ACHN (cell line): ENCODE results near the gene MACIR.

Experiments
- DNase-seq: peaks from one replicate; pipeline ENCODE4 v3.0.0-alpha.2; 2015
- in situ Hi-C: cut with HindIII; loops from 2 replicates; pipeline ENCODE4 v1.10.0; 2017; ENCODE audit warnings: low sequenced_read_pairs, low pct_ligation_motif_present, low pct_unique_long_range_greater_than_20kb

Gene MACIR

DNA sequence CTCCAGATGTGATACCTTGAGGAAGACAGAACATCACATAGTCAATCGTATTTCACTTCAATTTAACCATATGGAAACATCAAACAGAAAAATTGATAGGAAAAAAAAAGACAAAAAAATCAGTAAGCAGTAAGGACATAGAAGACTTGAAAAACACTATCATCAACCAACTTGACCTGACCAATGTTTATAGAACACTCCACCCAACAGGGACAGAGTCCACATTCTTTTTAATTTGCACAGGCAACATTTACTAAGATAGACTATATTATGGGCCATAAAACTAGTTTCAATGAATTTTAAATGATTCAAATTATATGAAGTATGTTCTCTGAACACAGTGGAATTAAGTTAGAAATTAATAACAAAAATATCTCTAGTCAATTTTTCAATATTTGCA, 20.8 kb upstream of the MACIR start:
- in situ Hi-C loops, result no loop called here

GRCh38 chr5:103243665-103244064, 14.9 kb upstream of the MACIR start:
- no peak for DNase-seq
- in situ Hi-C loops, result no loop called here

More for the DNA sequence above, 20.8 kb upstream of the MACIR start:
- DNase-seq, result no peak

- no peak for DNase-seq
- in situ Hi-C loops, result no loop called here
Measured at GRCh38 chr5:103244398-103244797, 14.2 kb upstream of the MACIR start.

DNA sequence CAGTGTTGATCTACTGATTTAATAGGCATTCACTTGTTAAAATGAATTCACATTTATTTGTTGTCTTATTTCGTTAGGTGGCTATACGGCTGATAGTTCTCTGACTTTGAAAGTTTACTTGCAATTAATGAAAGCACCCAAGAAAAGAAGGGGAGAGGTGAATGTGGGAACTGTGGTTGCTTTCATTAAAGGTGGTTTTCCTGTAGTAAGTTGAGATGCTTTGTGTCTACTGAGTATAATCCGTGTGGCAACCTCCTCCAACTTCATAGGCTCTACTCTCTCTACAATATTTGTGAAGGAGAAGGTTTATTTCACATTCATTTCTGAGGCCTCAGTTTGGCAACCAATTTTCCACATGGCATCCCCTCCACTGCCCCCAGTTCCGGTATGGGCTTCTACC, 12.8 kb upstream of the MACIR start:
- no peak for DNase-seq
- in situ Hi-C loops, result no loop called here

GRCh38 chr5:103247118-103247517, 11.4 kb upstream of the MACIR start:
- in situ Hi-C loops, result no loop called here

DNA sequence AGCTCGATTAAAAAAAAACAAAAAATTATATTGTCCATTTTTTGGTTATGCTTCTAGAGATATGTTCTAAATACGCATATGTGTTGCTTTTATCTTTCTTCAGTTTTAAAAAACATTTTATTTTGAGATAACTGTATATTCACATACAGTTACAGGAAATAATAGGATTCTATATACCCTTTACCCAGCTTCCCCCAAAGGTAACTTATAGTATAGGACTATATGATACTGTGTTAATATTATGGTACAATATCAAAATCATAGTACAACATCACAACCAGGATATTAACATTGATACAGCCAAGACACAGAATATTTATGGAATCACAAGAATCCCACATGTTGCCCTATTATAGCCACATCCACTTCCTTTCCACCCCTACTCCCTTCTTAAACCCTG, 9.5 kb upstream of the MACIR start:
- in situ Hi-C loops, result no loop called here
- DNase-seq, result no peak

More at GRCh38 chr5:103247118-103247517, 11.4 kb upstream of the MACIR start:
- no peak for DNase-seq

DNA sequence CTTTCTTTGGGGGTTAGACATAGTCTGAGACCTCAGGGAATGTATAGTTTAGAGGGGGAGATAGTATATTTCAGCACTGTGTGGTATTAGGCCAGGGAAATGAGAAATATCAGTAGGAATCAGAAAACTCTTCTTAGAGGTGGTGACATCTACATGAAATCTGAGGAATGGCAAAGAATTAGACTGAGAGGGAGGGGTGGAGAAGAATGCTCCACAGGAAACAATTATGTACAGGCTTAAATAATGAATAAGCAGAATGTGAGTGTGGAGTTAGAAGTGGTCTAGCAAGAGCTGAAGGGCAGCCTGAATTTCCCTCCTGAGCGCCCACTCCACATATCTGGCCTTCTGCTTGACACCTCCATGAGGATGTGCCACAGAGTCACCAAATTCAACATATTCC, 3.6 kb upstream of the MACIR start:
- no peak for DNase-seq
- in situ Hi-C loops, result no loop called here

GRCh38 chr5:103255691-103256090, 2.9 kb upstream of the MACIR start:
- in situ Hi-C loops, result no loop called here
- no peak for DNase-seq

- in situ Hi-C loops, result no loop called here
- DNase-seq, result no peak
Measured at GRCh38 chr5:103256178-103256577, 2.4 kb upstream of the MACIR start.

DNA sequence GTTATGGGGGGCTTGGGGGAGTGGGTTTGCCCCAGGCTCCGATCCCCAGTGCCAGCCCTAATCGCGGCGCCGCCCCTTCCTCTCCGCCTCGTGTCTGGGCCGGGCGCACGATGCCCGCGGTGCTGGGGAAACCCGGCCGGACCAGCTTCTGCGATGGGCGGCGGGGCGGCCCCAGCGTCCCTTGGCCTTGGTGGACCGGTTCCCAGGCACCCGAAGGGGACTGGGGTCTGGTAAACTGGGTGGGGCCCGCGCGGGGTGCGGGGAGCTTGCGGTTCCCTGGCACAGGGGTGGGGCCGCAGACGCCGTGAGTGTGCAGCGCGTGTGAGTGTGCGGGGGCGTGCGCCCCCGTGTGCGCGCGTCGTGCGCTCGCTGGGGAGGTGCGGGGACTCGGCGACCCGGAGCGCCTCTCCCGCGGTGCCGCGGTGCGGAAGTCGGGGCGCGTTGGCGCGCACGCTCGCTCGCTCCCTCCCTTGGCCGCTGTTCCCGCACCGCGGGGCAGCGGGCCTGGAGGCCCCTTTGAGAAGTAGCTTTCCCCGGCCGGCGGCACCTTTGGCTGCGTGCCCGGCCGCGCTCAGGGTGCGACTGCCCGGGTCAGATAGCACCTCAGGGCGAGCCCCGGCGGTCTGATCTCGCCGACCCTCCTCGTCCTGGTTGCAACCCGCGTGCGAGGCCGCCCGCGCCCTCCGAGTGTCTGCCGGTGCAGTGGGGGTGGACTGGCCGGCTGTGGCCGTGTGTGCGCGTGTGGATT, 568 bp downstream of the MACIR start:
- in situ Hi-C loops, result no loop called here
- peak; percentile 55 for DNase-seq

- in situ Hi-C loops, result no loop called here
- DNase-seq, result peak; percentile 38
Measured at GRCh38 chr5:103259705-103260355, 1.3 kb downstream of the MACIR start.

DNA sequence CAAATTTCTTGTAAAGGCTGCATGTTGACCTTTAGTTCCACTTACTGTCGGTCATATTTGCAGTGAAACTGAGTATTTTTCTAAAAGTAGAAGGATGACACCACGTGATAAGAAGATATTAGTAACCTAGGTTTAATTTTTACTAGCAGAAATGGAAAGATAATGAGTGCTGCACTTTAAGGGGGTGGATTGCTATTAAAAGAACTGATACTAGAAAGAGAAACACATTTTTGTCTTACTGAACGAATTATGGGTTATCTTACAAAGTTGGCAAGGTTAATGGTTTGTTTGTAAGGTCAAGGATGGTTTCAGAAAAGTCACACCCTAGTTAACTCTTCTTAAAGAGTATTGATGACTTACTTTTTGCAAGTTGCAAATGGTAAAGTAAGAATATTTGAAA, 2.4 kb downstream of the MACIR start:
- in situ Hi-C loops, result no loop called here
- DNase-seq, result no peak

- peak; percentile 10 for DNase-seq
- in situ Hi-C loops, result no loop called here
Measured at GRCh38 chr5:103262422-103262871, 3.9 kb downstream of the MACIR start.

GRCh38 chr5:103263054-103263453, 4.5 kb downstream of the MACIR start:
- DNase-seq, result no peak
- in situ Hi-C loops, result no loop called here

DNA sequence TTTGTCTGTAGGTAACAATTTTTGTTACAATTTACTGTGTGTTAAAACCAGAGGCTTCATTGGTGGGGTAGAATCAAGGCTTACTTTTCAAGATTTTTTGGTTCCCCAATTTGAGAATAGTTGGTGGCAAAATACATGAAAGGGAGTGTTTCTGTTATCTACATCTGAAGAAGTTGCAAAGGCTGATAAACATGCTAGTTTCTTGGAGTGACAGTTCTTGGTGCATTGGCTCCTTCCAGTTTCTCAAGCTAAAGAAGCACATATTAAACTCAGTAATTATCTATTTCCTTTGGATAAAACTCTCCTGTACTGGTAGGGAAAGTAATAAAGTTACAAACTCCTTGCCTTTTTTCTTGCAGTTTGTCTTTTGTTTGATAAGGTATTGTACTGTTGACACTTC, 5.9 kb downstream of the MACIR start:
- no peak for DNase-seq
- in situ Hi-C loops, result no loop called here

GRCh38 chr5:103270581-103270980, 12.0 kb downstream of the MACIR start:
- DNase-seq, result no peak
- in situ Hi-C loops, result no loop called here

DNA sequence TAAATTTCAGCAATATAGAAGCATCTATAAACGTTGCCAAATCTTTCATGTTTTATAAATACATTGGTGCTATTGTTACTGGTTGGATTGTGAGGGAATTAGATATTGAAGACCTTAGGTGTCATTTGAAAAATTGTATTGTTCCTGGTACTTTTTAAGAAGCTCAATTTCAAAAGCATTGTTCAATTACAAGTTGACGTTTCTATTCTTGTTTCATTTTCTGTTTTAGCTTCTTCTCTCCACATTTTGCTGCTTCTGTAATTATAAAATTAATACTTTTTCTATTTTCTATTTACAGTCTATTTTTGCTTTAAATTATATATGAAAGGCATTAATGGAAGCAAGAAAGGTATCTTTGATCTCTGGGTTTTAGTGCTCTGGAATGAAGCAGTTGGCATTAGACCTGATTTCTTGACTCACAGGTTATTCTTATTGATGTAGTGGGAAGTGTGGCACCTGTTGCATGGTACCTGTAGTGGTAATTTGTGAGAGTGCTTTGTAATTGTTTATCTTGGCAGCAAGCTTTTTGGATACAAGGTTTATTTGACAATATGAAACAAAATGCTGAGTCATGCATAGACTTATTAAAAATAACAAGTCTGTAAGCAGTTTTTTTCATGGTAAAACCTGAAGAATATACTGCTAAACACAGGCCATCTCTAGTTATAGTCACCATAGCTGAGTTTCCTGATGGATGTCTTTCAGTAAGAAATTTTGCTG, 13.2 kb downstream of the MACIR start:
- peak; percentile 6 for DNase-seq
- in situ Hi-C loops, result no loop called here

DNA sequence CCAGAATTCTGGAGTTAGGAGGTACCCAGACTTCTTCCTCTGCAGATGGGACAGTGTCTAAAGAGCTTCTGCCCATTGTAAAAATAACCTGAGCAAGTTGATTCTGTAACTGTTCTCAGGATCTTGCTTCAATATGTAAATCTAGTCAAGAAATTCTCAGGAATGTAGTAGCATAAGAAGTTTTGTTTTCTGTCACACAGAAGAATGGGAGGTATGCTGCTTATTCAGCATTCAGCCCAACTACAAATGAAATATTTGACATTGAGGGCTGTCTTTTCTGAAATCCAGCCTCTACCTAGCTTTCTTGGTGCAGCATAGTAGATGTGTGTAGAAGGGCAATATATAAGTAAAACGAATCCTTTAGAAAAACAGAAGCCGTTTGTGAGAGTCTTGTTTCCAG, 13.8 kb downstream of the MACIR start:
- DNase-seq, result no peak
- in situ Hi-C loops, result no loop called here

DNA sequence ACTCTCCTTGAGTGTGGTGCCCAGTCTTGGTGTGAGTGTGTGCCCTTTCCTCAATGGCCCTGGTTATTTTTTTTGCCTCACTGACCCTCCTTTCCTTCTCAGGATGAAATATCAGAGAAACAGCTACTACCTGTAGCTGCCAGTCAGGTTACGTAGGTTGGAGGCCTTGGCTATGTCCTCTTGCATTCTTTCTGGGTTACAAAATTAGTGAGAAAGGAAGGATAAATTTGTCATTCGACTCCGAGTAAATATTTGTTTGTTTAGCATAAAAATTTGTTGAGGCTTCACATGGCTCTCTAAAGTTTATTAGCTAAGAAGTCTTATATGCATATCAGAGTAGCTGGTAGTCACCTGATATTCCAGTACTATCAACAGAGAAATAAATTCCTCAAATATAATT, 15.4 kb downstream of the MACIR start:
- DNase-seq, result no peak
- in situ Hi-C loops, result no loop called here

GRCh38 chr5:103275851-103276250, 17.3 kb downstream of the MACIR start:
- in situ Hi-C loops, result no loop called here
- DNase-seq, result no peak
